SK-N-SH (cell line): ENCODE data around the gene SESN1. TPM values are rescaled to one million over a fixed set of nuclear protein-coding genes. Genes with fewer than 3 reads are reported as not detected.

Experiments used
- CTCF ChIA-PET: fragments of 300-600, 350-600 bp; formaldehyde crosslinking; extraction: SDS; loops from one replicate; lab custom pipeline; 2021; lab: Yijun Ruan, JAX
- POLR2A ChIA-PET: fragments of 350-600 bp; sonication (Branson Sonifier 250); formaldehyde crosslinking; extraction: SDS; loops from one replicate; lab custom pipeline; 2020; ENCODE audit warnings: antibody characterized with exemption, inconsistent platforms; lab: Yijun Ruan, JAX
- DNase-seq: peaks from one replicate; pipeline ENCODE4 v3.0.0; 2012
- H2AFZ ChIP-seq: fragments of 200-600 bp; sonication (generic); 2 replicates; pipeline ENCODE4 v1.8.1; 2016; ENCODE audit warnings: antibody characterized with exemption, mild to moderate bottlenecking, low read depth
- H3F3A ChIP-seq: fragments of 200-600 bp; sonication (generic); replicated peaks from 2 replicates; pipeline ENCODE3; 2016; ENCODE audit warnings: antibody characterized with exemption, mild to moderate bottlenecking; ENCODE audit not compliant: insufficient read depth
- H3K27ac ChIP-seq, 2 experiments: fragments of 200-500 bp in 1 of 2; fragments of 200-600 bp in 1 of 2; sonication (Bioruptor generic) in 1 of 2; sonication (generic), shearing (Covaris generic) in 1 of 2; 2 replicates each; pipeline versions ENCODE4 v1.5.1 to v1.6.1; 2014 to 2016; ENCODE audit warnings: low read depth in 2 of 2, inconsistent platforms in 1 of 2, low read length in 1 of 2, mild to moderate bottlenecking in 1 of 2, mixed read lengths in 1 of 2
- H3K27me3 ChIP-seq: fragments of 200-600 bp; sonication (generic), shearing (Covaris generic); 2 replicates; pipeline ENCODE4 v1.6.1; 2016; ENCODE audit warnings: mixed run types; ENCODE audit not compliant: insufficient read depth
- H3K36me3 ChIP-seq, 2 experiments: fragments of 200-500 bp in 1 of 2; fragments of 200-600 bp in 1 of 2; sonication (Bioruptor generic) in 1 of 2; sonication (generic) in 1 of 2; replicated peaks in 1 of 2; 2 replicates each; pipeline versions ENCODE3 to v1.5.1; 2014 to 2016; ENCODE audit warnings: low read length in 1 of 2, mild to moderate bottlenecking in 1 of 2; ENCODE audit not compliant: insufficient read depth in 2 of 2, control insufficient read depth in 1 of 2
- H3K4me1 ChIP-seq, 2 experiments: fragments of 200-500 bp in 1 of 2; fragments of 200-600 bp in 1 of 2; sonication (Bioruptor generic) in 1 of 2; sonication (generic), shearing (Covaris generic) in 1 of 2; 2 replicates each; pipeline versions ENCODE4 v1.5.1 to v1.6.1; 2014 to 2016; ENCODE audit warnings: low read depth in 1 of 2, low read length in 1 of 2, mixed run types in 1 of 2; ENCODE audit not compliant: insufficient read depth in 2 of 2, control insufficient read depth in 1 of 2
- H3K4me2 ChIP-seq: fragments of 200-600 bp; sonication (generic), shearing (Covaris generic); 2 replicates; pipeline ENCODE4 v1.6.1; 2017; ENCODE audit warnings: mixed run types
- H3K4me3 ChIP-seq, 2 experiments: fragments of 200-500 bp in 1 of 2; fragments of 200-600 bp in 1 of 2; sonication (Bioruptor generic) in 1 of 2; sonication (generic), shearing (Covaris generic) in 1 of 2; 2 replicates each; pipeline versions ENCODE4 v1.5.1 to v1.8.1; 2014 to 2016; ENCODE audit warnings: low read depth in 2 of 2, inconsistent platforms in 1 of 2, low read length in 1 of 2, mild to moderate bottlenecking in 1 of 2, mixed read lengths in 1 of 2, moderate library complexity in 1 of 2
- H3K79me2 ChIP-seq: fragments of 200-600 bp; sonication (generic); 2 replicates; pipeline ENCODE4 v1.8.1; 2017; ENCODE audit warnings: mild to moderate bottlenecking; ENCODE audit not compliant: insufficient read depth
- H3K9ac ChIP-seq: fragments of 200-600 bp; sonication (generic); 2 replicates; pipeline ENCODE4 v1.6.1; 2017; ENCODE audit warnings: mixed run types
- H3K9me2 ChIP-seq: fragments of 200-600 bp; sonication (generic); 2 replicates; pipeline ENCODE4 v1.6.1; 2017; ENCODE audit warnings: mixed run types
- H3K9me3 ChIP-seq: fragments of 200-600 bp; sonication (generic); 2 replicates; pipeline ENCODE4 v1.6.1; 2017; ENCODE audit warnings: mixed run types, mild to moderate bottlenecking, moderate library complexity
- H4K20me1 ChIP-seq: fragments of 200-600 bp; sonication (generic); 2 replicates; pipeline ENCODE4 v1.6.1; 2017; ENCODE audit warnings: mild to moderate bottlenecking, mixed run types; ENCODE audit not compliant: insufficient read depth
- EZH2phosphoT487 ChIP-seq: fragments of 200-600 bp; sonication (generic); IDR thresholded peaks from 2 replicates; pipeline ENCODE4 v1.6.1; 2017; ENCODE audit warnings: low read depth, mixed run types, mild to moderate bottlenecking, antibody characterized with exemption, moderate library complexity, borderline replicate concordance
- FOSL2 ChIP-seq: IDR thresholded peaks from 2 replicates; pipeline ENCODE4 v1.4.0; 2012; ENCODE audit warnings: low read depth, mild to moderate bottlenecking, moderate library complexity, borderline replicate concordance
- FOXM1 ChIP-seq: IDR thresholded peaks from 2 replicates; pipeline ENCODE4 v1.4.0; 2012; ENCODE audit warnings: low read depth, mild to moderate bottlenecking
- NRF1 ChIP-seq: IDR thresholded peaks from 2 replicates; pipeline ENCODE4 v1.6.1; 2012; ENCODE audit warnings: low read depth, mild to moderate bottlenecking, low read length
- POLR2AphosphoS5 ChIP-seq: IDR thresholded peaks from 2 replicates; pipeline ENCODE4 v1.6.1; 2012; ENCODE audit warnings: low read depth, low read length
- RCOR1 ChIP-seq: fragments of 150-350 bp; IDR thresholded peaks from 2 replicates; pipeline ENCODE4 v1.6.1; 2017; ENCODE audit warnings: antibody characterized with exemption, low read length
- REST ChIP-seq: IDR thresholded peaks from 2 replicates; pipeline ENCODE4 v1.6.1; 2012; ENCODE audit warnings: mild to moderate bottlenecking, low read depth, low read length, moderate library complexity
- SMC3 ChIP-seq: IDR thresholded peaks from 2 replicates; pipeline ENCODE4 v1.6.1; 2012; ENCODE audit warnings: low read depth, low read length, improper control_type of control experiment
- TCF12 ChIP-seq: IDR thresholded peaks from 2 replicates; pipeline ENCODE4 v1.4.0; 2012
- USF2 ChIP-seq: fragments of 150-350 bp; IDR thresholded peaks from 2 replicates; pipeline ENCODE4 v1.6.1; 2017; ENCODE audit warnings: antibody characterized with exemption, low read length, low read depth, borderline replicate concordance
- YY1 ChIP-seq: IDR thresholded peaks from 2 replicates; pipeline ENCODE4 v1.4.0; 2012; ENCODE audit warnings: low read depth, mild to moderate bottlenecking
- WGBS: methylation state at CpG from one replicate; pipeline ENCODE4 v1.1.6; 2017; ENCODE audit warnings: low lambda C conversion rate; 5-methylcytosine and 5-hydroxymethylcytosine counted together
- polyA plus RNA-seq, 3 experiments: library from polyadenylated mRNA; depleted of rRNA; stranded (reverse); fragments of >200 nt; gene quantifications; 2 replicates each; pipeline ENCODE4 v1.2.3, GENCODE V29; 2012
- TF ChIP-seq, protein P1 (sequence below): fragments of 150-350 bp; IDR thresholded peaks from 2 replicates; pipeline ENCODE4 v1.6.1; 2016; ENCODE audit warnings: mild to moderate bottlenecking, low read depth, low read length

SESN1 gene
- polyA plus RNA-seq, 1 of the 3 experiments (the other 2 are of a cell fraction) = 13.1 TPM

DNA sequence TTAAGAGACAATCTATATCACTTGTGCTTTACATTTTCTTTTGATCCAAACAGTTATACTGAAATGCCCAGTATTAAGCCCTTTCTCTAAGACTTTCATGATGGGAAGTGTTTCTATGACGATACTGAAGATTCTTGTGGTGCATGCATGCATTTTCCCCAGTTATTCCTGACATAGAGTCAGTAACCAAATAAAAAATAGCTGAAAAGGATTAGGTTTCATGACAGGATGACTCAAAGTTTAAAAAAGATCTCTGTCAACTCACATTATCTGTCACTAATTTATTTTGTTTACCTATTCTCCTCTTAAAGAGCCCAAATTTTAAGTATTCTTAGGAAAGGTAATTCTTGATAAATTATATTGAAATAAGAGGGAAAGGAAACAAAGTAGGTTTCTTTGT, 98.4 kb downstream of the SESN1 start:
- Histone ChIP-seq H3K27me3 (no peaks in the 10 kb centered on the region), H3K4me1 (peaks cover 0 to 3% of the 10 kb centered on the region in 2 experiments; a peak in 1 of 4 replicates), H3K4me2 (no peak overlapping the region), H3K4me3 (no peak overlapping the region), H3K9me3 (no peaks in the 10 kb centered on the region), H3K9me2 (no peaks in the 10 kb centered on the region), H2AFZ (no peak overlapping the region), H3K27ac (no peak overlapping the region), H4K20me1 (no peaks in the 10 kb centered on the region; the same call in 1 of the 2 replicates), H3K9ac (no peak overlapping the region), H3F3A (no peaks in the 10 kb centered on the region), H3K36me3 (peaks cover 75 to 85% of the 10 kb centered on the region in 2 experiments), H3K79me2 (no peaks in the 10 kb centered on the region; the same call in 1 of the 2 replicates)
- DNase-seq = no peak
- CTCF ChIA-PET = interaction anchor here (1.6 kb wide), 1 partner anchor 387 kb away, joined by 3 read pairs; no protein-coding TSS in a partner anchor
- POLR2A ChIA-PET = no interaction called here
- 94% methylated on average over 1 of the region's 1 CpG for WGBS
- TF ChIP-seq, protein P1, sequence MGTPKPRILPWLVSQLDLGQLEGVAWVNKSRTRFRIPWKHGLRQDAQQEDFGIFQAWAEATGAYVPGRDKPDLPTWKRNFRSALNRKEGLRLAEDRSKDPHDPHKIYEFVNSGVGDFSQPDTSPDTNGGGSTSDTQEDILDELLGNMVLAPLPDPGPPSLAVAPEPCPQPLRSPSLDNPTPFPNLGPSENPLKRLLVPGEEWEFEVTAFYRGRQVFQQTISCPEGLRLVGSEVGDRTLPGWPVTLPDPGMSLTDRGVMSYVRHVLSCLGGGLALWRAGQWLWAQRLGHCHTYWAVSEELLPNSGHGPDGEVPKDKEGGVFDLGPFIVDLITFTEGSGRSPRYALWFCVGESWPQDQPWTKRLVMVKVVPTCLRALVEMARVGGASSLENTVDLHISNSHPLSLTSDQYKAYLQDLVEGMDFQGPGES = no peak
- TF ChIP-seq USF2 (no peak), EZH2phosphoT487 (no peak)

DNA sequence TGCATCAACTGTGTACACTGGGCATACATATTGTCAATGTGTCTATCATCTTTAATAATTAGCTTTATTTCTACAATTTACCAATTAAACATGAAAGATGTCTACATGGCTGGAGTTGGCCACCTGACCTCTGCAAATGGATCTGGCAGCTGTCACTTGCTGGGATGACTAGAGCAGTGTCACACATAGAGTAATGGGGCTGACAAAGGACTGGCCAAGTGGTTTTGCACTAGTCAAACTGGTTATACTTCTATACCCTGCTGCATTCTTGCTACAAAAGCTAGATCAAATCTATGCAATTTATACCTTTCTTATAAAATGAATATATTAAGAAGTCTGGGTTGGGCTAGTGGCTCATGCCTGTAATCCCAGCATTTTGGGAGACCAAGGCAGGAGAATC, 99.3 kb downstream of the SESN1 start:
- TF ChIP-seq NRF1 (no peak), SMC3 (no peak), TCF12 (no peak), POLR2AphosphoS5 (no peak), FOSL2 (no peak), REST (no peak), YY1 (no peak), FOXM1 (no peak), RCOR1 (no peak)

More for the DNA sequence above, 99.3 kb downstream of the SESN1 start:
- CTCF ChIA-PET = no interaction called here
- H3K27ac ChIP-seq = no peak overlapping the region
- no peaks in the 10 kb centered on the region for H3K27me3 ChIP-seq
- H2AFZ ChIP-seq = no peak overlapping the region
- POLR2A ChIA-PET = no interaction called here
- no peak overlapping the region for H3K4me2 ChIP-seq
- H3K4me1 ChIP-seq = no peaks in the 10 kb centered on the region
- no peak for DNase-seq
- no peak overlapping the region for H3K9ac ChIP-seq
- H3K9me2 ChIP-seq = no peaks in the 10 kb centered on the region
- no peak overlapping the region for H3K4me3 ChIP-seq
- no peaks in the 10 kb centered on the region for H4K20me1 ChIP-seq
- no peaks in the 10 kb centered on the region for H3K79me2 ChIP-seq
- H3K36me3 ChIP-seq = peaks cover 74 to 85% of the 10 kb centered on the region in 2 experiments
- H3F3A ChIP-seq = no peaks in the 10 kb centered on the region
- no peaks in the 10 kb centered on the region for H3K9me3 ChIP-seq
